WTC11 (cell line): Measurements from ENCODE around the gene OSBPL5.

Experiments
- CTCF ChIP-seq: fragments of 200-600 bp; IDR thresholded peaks from 2 replicates; pipeline ENCODE4 v1.8.0; 2022; ENCODE audit warnings: antibody characterized with exemption
- TF ChIP-seq, protein P1 (sequence below): fragments of 250-450 bp; sonication (Bioruptor Pico); IDR thresholded peaks from 2 replicates; pipeline ENCODE4 v1.8.0; 2021; ENCODE audit warnings: mild to moderate bottlenecking

GRCh38 chr11:3155691-3156258 is 9.3 kb downstream of the OSBPL5 start:
- no peak for TF ChIP-seq CTCF
- TF ChIP-seq, protein P1, sequence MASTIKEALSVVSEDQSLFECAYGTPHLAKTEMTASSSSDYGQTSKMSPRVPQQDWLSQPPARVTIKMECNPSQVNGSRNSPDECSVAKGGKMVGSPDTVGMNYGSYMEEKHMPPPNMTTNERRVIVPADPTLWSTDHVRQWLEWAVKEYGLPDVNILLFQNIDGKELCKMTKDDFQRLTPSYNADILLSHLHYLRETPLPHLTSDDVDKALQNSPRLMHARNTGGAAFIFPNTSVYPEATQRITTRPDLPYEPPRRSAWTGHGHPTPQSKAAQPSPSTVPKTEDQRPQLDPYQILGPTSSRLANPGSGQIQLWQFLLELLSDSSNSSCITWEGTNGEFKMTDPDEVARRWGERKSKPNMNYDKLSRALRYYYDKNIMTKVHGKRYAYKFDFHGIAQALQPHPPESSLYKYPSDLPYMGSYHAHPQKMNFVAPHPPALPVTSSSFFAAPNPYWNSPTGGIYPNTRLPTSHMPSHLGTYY, result no peak
